ENCODE measurements around the gene S100PBP. TPM values are rescaled to one million over a fixed set of nuclear protein-coding genes. Genes with fewer than 3 reads are reported as not detected.
A peak's percentile ranks its signal among the peaks of the same experiment; 100 is the strongest.

S100PBP gene
- total RNA-seq, 1 donor: 42.0 TPM

DNA sequence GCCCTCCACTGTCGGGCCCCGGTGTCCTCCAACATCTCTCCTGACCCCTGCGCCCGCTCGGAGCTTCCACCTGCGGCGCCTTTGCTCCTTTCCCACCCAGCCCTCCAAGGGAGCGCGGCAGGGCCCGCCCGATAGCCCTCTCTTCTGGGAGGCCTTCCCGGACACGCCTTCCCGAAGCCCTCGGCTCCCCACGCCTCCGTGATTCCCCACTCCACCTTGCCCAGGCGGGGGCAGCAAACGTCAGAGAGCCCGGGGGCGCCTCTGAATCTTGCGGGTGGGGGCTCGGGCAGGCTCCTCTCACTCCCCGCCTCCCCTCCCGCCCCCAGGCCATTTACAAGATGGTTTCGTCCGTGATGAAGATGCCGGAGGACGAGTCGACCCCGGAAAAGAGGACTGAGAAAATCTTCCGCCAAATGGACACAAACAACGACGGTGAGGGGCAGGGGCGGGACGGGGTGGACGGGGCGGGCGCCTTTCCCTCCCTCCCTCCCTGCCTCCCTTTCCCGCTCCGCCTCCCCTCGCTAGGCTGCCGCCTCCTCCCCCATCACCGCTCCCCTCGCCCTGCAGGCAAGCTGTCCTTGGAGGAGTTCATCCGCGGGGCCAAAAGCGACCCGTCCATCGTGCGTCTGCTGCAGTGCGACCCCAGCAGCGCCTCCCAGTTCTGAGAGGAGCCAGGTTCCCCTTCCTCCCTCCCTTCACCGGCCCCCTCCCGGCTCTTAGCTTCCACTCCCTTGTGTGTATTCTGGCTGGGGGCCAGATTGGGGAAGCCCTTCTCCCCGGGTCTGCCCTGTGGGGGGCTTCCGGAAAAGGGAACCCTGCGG lies 76.0 kb downstream of the S100PBP start:
- Histone ChIP-seq H3K79me2 (ENCODE audit: insufficient read depth, low read length) (no peaks in the 10 kb centered on the region), H3K4me1 (ENCODE audit: insufficient read depth, low read length) (no peaks in the 10 kb centered on the region), H3K27ac (ENCODE audit: low read depth, low read length) (no peak overlapping the region), H3K9me3 (ENCODE audit: low read depth, low read length) (no peaks in the 10 kb centered on the region), H4K20me1 (ENCODE audit: insufficient read depth, low read length) (no peaks in the 10 kb centered on the region), H3K4me2 (ENCODE audit: insufficient read depth, low read length) (peak overlapping the region; percentile 79), H2AFZ (ENCODE audit: low read length) (peak overlapping the region; percentile 62), H3K27me3 (ENCODE audit: insufficient read depth, low read length) (peaks cover 13% of the 10 kb centered on the region), H3K4me3 (ENCODE audit: insufficient read depth, low read length) (peak overlapping the region; percentile 68), H3K36me3 (ENCODE audit: insufficient read depth, low read length) (no peaks in the 10 kb centered on the region)
- TF ChIP-seq, protein P1, sequence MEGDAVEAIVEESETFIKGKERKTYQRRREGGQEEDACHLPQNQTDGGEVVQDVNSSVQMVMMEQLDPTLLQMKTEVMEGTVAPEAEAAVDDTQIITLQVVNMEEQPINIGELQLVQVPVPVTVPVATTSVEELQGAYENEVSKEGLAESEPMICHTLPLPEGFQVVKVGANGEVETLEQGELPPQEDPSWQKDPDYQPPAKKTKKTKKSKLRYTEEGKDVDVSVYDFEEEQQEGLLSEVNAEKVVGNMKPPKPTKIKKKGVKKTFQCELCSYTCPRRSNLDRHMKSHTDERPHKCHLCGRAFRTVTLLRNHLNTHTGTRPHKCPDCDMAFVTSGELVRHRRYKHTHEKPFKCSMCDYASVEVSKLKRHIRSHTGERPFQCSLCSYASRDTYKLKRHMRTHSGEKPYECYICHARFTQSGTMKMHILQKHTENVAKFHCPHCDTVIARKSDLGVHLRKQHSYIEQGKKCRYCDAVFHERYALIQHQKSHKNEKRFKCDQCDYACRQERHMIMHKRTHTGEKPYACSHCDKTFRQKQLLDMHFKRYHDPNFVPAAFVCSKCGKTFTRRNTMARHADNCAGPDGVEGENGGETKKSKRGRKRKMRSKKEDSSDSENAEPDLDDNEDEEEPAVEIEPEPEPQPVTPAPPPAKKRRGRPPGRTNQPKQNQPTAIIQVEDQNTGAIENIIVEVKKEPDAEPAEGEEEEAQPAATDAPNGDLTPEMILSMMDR (IDR thresholded peaks at IDR 0.05; ENCODE audit: extremely low read depth, low read depth, low read length): no peak
- DNase-seq (ENCODE audit: insufficient read length, low spot score, missing footprints): peak; percentile 94

DNA sequence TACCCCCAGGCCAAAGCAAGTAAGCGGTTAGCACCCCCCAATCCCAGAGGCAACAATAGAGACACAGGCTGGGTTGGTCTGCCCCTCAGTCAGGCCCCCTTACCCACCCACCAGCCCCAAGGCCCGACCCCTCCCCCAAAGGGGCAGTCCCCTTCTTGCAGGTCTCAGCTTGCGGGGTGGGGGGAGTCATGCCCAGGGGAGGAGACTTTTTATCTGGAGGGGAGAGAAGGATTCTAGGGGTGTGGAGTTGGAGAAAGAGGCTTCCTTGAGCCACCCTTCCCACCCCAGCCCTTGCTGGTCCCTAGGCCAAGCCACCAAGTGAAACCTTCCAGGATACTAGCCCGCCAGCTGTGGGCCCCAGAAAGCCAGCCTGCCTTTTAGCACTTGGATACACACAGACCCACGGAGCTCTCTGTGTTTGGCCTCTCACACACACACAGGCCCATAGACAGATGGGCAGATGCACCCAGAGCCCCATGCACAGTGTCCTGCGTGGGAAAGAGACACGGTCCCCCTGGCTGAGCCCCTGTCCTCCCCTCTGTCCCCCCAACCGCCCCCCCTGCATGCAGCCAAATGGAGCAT lies 76.7 kb downstream of the S100PBP start:
- H2AFZ ChIP-seq (ENCODE audit: low read length): no peak overlapping the region
- H3K36me3 ChIP-seq (ENCODE audit: insufficient read depth, low read length): no peaks in the 10 kb centered on the region
- H3K79me2 ChIP-seq (ENCODE audit: insufficient read depth, low read length): no peaks in the 10 kb centered on the region
- TF ChIP-seq, protein P1 (IDR thresholded peaks at IDR 0.05; ENCODE audit: extremely low read depth, low read depth, low read length): no peak
- no peak overlapping the region for H3K4me2 ChIP-seq (ENCODE audit: insufficient read depth, low read length)
- H3K4me3 ChIP-seq (ENCODE audit: insufficient read depth, low read length): no peak overlapping the region
- DNase-seq (ENCODE audit: insufficient read length, low spot score, missing footprints): peak; percentile 67
- peaks cover 13% of the 10 kb centered on the region for H3K27me3 ChIP-seq (ENCODE audit: insufficient read depth, low read length)
- H4K20me1 ChIP-seq (ENCODE audit: insufficient read depth, low read length): no peaks in the 10 kb centered on the region
- no peaks in the 10 kb centered on the region for H3K9me3 ChIP-seq (ENCODE audit: low read depth, low read length)
- H3K4me1 ChIP-seq (ENCODE audit: insufficient read depth, low read length): no peaks in the 10 kb centered on the region
- H3K27ac ChIP-seq (ENCODE audit: low read depth, low read length): no peak overlapping the region

DNA sequence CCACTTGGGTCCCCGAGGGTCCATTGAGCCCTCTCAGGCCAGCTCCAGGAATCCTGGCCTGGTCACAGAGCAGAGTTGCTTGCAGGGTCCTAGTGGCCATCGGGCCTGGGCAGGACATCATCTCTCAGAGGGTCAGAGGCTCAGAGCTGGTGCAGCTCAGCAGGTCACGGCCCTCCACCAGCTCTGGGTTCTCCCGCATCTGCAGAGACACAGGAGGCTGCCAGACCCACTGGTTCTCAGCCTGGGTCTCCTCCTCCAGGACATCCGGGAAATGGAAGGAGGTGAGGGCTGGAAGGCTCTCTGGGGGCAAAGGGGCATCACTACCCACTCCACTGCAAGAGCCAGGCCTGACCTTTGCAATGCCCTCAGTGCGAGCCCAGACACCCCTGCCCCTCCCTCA lies 77.2 kb downstream of the S100PBP start:
- Histone ChIP-seq H3K4me3 (ENCODE audit: insufficient read depth, low read length) (no peak overlapping the region), H2AFZ (ENCODE audit: low read length) (no peak overlapping the region), H3K9me3 (ENCODE audit: low read depth, low read length) (no peaks in the 10 kb centered on the region), H3K4me1 (ENCODE audit: insufficient read depth, low read length) (no peaks in the 10 kb centered on the region), H4K20me1 (ENCODE audit: insufficient read depth, low read length) (no peaks in the 10 kb centered on the region), H3K27me3 (ENCODE audit: insufficient read depth, low read length) (peaks cover 13% of the 10 kb centered on the region), H3K36me3 (ENCODE audit: insufficient read depth, low read length) (no peaks in the 10 kb centered on the region), H3K79me2 (ENCODE audit: insufficient read depth, low read length) (no peaks in the 10 kb centered on the region), H3K27ac (ENCODE audit: low read depth, low read length) (no peak overlapping the region), H3K4me2 (ENCODE audit: insufficient read depth, low read length) (no peak overlapping the region)
- DNase-seq (ENCODE audit: insufficient read length, low spot score, missing footprints): peak; percentile 63
- TF ChIP-seq, protein P1 (IDR thresholded peaks at IDR 0.05; ENCODE audit: extremely low read depth, low read depth, low read length): no peak

Measured in osteoblast (primary cell).